GM04504 (cell line): ENCODE results near the gene TMEM208.

Source experiments
- DNase-seq: peaks from one replicate; pipeline ENCODE4 v3.0.0-alpha.2; 2012; ENCODE audit warnings: low read depth

TMEM208 gene

GRCh38 chr16:67226804-67227566, at the start of gene TMEM208:
Gene TMEM208, plus strand, starts transcription at chr16:67227130. Its CDS starts 89 bp downstream, at chr16:67227219.
- DNase-seq = peak; percentile 98

DNA sequence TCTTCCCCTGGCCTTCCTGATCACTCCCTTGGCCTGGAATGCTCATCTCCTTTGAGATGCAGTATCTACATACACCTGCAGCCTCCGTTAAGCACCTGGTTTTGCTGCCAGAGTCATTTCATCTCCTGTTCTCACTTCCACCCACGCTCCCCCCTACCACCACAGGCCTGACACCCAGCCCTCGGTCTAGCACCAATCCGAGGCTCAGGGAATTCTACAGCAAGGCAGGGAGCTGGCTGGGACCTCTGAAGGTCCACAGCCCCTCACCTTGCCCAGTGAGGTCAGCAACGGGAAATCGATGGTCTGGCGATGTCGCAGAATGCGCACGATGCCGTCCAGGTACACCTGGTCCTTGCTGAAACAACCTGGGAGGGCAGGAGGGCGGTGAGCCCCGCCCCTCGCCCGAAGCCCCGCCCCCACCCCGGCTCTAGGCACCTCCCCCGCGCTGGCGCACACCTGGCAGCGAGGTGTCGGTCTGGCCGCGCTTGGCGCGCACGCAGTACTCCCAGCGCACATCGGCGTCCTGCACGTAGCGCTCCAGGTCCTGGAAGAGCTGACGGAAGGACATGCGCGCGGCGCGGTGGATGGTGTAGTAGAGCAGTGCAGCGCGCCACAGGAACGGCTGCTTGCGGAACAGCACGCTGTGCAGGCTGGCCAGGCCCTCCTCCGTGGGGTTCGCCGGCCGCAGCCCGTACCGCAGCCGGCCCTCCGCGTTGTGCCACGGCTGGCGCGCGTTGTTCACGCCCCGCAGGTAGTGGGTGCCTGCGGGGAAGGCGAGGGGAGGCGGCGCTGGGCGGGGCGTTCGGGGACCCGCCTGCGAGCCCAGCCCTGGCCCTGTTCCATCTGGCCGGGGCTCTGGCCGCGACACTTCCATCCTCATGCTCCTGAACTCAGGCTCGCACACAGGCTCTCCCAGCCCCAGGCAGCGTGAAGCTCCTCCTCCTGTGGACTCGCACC, 48.9 kb upstream of the TMEM208 start:
- no peak for DNase-seq

DNA sequence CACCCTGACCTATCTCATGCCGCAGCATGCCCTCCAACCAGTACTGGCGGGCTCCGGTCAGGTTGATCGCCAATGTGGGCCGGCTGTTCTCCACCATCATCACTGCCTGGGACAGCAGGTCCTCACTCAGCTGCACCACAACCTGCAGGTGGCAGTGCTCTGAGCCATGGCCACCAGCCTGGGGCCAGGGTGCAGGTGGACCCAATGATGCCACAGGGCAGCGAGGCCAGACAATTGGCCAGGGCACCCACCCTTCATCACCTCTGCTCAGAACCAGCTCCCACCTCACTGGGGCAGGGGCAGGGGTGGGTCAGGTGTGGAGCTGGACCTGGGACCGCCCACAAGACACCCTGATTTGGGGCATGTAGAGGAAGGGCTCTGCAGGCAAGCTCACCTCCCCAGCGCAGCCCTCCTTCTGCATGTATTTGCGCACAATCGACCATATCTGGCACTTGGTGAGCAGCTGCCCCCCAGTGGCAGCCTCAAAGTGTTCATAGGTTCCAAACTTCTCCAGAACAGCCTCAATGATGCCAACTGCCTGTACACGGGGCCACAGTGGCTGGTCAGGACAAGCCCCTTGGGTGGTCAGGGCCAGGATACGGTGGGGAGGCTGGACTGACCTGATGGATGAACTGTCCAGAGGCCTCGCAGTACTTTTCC, 47.4 kb upstream of the TMEM208 start:
- no peak for DNase-seq

DNA sequence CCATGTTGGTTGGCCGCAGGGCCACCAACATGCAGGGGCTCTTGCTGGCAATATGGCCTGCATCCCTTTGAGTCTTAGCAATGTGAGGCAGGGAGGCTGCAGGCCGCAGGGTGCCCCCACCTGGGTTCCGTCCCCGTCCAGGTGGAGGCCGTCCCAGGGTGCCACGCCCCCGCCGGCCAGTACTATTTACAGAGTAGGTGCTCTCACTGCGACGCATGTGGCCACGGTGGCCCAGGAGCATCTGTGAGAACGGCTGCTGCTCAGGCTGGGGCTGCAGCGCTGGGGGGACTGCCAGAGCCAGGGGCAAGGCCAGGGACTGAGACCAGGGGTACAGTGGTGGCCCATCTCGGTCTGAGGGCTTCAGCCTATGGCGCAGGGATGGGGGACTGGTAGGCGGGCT, 46.8 kb upstream of the TMEM208 start:
- no peak for DNase-seq

DNA sequence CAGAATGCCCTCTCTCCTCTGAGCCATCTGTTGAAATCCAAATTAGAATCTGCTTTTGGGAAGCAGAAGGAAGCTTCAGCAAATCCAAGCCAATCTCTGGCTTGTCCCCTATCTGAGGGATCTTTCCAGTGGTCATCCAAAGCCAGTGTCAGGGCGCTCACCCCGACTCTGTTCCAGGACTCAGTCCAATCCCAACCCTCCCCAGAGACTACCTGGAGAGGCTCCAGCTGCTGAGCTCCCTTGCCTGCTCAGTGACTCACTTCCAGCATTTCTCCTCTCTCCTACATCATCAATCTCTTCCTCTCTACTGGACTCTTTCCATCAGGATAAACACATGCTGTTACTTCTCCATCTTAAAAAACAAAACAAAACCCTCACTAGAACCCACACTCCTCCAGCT, 45.6 kb upstream of the TMEM208 start:
- peak; percentile 77 for DNase-seq

- no peak for DNase-seq
These were observed 44.6 kb upstream of the TMEM208 start for GRCh38 chr16:67182288-67182687.

GRCh38 chr16:67183284-67183626, 43.7 kb upstream of the TMEM208 start:
- DNase-seq = no peak

- peak; percentile 95 for DNase-seq
These were observed 43.1 kb upstream of the TMEM208 start, which contains the start of gene MATCAP1 for GRCh38 chr16:67183627-67184452. Gene MATCAP1, minus strand, starts transcription at chr16:67183963. Its CDS starts 3,353 bp downstream, at chr16:67180610.

DNA sequence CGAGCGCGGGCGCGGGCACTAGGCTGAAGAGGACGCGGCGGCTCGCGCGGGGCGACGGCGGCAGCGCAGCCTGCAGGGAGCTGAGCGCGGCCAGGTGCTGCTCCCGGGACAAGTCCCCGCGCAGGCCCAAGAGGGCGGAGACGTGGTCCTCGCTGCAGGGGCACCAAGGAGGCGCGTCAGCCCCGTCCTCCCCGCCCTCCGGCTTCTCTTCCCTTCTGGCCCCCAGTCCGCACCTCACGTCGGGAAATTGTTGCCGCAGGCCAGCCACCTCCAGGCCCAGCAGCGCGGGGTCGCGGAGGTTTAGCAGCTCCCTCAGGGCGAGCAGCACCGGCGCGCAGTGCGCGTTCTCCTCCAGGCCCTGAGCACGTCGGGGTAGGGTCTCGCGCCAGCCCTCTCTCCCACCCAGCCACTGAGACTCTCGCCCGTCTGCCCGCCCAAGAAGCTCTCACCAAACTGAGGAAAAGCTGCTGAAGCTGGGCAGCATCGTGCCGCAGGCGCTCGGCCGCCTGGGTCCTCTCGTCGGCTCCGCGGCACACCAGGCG, 42.4 kb upstream of the TMEM208 start:
- no peak for DNase-seq

DNA sequence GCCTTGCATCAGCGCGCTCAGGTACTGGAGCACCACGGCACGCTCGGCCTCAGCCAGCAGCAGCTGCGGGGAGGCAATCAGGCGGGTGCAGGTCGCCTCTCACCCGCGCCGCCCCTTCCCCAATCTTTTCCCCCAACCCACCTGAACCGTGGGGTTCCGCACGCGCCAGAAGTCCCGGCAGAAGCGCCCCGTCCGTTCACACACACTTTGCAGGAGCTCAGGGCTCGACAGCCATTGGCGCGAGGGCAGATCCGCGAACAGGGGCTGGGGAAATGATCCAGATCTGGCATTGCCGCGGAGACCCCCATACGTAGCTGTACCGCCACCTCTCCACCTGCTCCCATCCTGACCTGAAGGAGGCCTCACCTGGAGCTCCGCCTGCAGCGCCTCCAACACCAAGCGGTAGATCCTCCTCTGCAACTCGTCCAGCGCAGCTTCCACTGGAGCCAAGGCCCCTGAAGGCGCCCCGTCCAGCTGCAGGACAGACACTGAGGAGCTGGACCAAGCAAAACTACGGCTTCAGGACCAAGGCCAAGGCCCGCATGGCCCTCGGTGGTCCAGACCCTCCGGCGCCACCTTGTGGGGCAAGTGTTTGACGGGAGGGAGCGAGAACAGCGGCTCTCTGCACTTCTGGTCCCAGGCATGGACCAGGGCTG, 41.8 kb upstream of the TMEM208 start:
- DNase-seq = peak; percentile 77

DNA sequence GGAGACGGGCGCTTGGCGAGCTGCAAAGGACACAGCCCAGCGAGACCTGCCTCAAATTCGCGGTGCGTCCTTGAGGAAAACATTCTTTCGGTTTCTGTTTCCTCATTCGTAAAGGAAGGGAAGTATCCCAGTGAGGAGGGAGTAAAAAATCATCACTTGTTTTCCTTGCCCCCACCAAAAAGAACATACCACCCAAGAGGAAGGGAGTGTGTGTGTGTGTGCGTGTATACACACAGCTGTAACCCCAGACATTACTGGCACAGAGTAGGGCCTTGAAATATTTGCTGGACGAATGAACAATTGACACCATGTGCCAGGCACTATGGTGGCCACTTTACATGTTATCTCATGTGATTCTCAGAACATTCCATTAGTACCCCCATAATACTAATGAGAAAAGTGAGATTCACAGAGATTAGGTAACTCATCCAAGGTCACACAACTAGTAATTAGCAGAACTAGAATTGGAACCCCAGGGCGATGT, 41.2 kb upstream of the TMEM208 start:
- no peak for DNase-seq

DNA sequence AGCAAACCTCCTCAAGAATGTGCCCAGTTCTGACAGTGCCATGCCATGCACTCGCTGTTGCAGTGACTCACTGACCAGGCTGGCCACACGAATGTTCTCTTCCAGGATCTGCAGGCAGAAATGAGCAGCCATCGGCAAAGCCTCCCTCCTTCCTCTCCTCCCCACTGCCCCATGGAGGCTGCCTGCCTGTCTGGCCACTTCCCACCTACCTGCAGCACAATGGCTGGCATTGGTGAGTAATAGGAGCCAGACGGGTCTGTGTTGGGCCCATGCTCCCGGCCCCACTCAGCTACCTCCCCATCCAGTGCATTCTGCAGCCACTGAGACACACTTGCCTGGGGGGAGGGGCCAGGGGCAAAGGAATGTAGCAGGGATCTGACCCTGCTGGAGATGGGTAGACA, 40.4 kb upstream of the TMEM208 start:
- no peak for DNase-seq

GRCh38 chr16:67187175-67187890, 39.6 kb upstream of the TMEM208 start:
- no peak for DNase-seq

- no peak for DNase-seq
These were observed 38.6 kb upstream of the TMEM208 start for GRCh38 chr16:67188323-67188722.

- no peak for DNase-seq
These were observed 38.1 kb upstream of the TMEM208 start for GRCh38 chr16:67188798-67189197.

DNA sequence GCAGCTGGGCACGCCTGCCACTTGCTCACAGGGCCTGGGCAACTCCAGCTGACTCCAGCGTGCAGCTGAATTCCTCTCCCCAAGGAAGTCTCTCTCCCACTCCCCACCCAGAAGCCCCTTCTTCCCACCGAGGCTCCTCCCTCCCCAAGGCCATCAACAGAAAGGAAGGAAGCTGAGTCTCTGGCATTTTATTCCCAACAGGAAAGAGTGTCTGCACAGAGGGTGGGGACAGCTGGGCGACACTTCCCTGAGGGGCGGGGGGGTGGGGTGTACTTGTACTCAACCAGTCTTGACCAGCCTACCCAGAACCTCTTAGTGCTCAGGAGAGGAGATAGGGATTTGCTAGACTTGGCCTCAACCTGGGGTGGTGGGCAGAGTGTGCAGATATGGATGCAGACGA, 36.9 kb upstream of the TMEM208 start, which contains the start of gene EXOC3L1:
TSS of gene EXOC3L1 (minus strand) at position 96 of the 400 bp plus-strand sequence. CDS start 460 bp downstream, outside the sequence.
- DNase-seq = no peak

GRCh38 chr16:67190448-67191399, 36.2 kb upstream of the TMEM208 start:
- DNase-seq = no peak

GRCh38 chr16:67191411-67191994, 35.4 kb upstream of the TMEM208 start:
- DNase-seq = no peak
